ENCODE data around the gene SLC5A2.

- no peak for TF ChIP-seq CTCF (IDR thresholded peaks at IDR 0.05; ENCODE audit: low read depth, low read length)
- TF ChIP-seq EZH2phosphoT487 (IDR thresholded peaks at IDR 0.05; ENCODE audit: low read depth) = no peak
Measured at GRCh38 chr16:31517800-31518402, 35.0 kb downstream of the SLC5A2 start.
